NT2/D1 (cell line): ENCODE measurements around the gene RFX3.

Experiments
- DNase-seq: peaks from one replicate; pipeline ENCODE4 v3.0.0-alpha.2; 2011; ENCODE audit warnings: low read depth, low spot score
- H3K27me3 ChIP-seq: 2 replicates; pipeline ENCODE4 v1.6.0; 2011; ENCODE audit warnings: mild to moderate bottlenecking; ENCODE audit not compliant: insufficient read length, insufficient read depth
- H3K36me3 ChIP-seq: 2 replicates; pipeline ENCODE4 v1.6.1; 2011; ENCODE audit warnings: mild to moderate bottlenecking, low read length, mixed read lengths; ENCODE audit not compliant: insufficient read depth, insufficient read length
- H3K4me1 ChIP-seq: 2 replicates; pipeline ENCODE4 v1.5.1; 2011; ENCODE audit not compliant: insufficient read depth, insufficient read length
- H3K4me3 ChIP-seq: 2 replicates; pipeline ENCODE4 v1.5.1; 2011; ENCODE audit warnings: low read depth; ENCODE audit not compliant: insufficient read length
- H3K9ac ChIP-seq: 2 replicates; pipeline ENCODE4 v1.6.0; 2011; ENCODE audit warnings: low read depth; ENCODE audit not compliant: insufficient read length
- H3K9me3 ChIP-seq: 2 replicates; pipeline ENCODE4 v1.5.1; 2011; ENCODE audit warnings: mild to moderate bottlenecking, low read length; ENCODE audit not compliant: insufficient read depth
- SUZ12 ChIP-seq: IDR thresholded peaks from 2 replicates; pipeline ENCODE4 v1.6.1; 2011; ENCODE audit not compliant: insufficient read length, insufficient read depth; ENCODE audit errors: extremely low read depth
- YY1 ChIP-seq: IDR thresholded peaks from 2 replicates; pipeline ENCODE4 v1.6.1; 2011; ENCODE audit not compliant: insufficient read length, insufficient read depth
- ZNF274 ChIP-seq: IDR thresholded peaks from 2 replicates; pipeline ENCODE4 v1.6.1; 2011; ENCODE audit warnings: mild to moderate bottlenecking, low read depth, low read length

The RFX3 gene

GRCh38 chr9:3296536-3296935 lies 229.3 kb downstream of the RFX3 start:
- H3K4me3 ChIP-seq: no peak overlapping the region
- no peak for DNase-seq
- H3K36me3 ChIP-seq: no peaks in the 10 kb centered on the region
- no peaks in the 10 kb centered on the region for H3K27me3 ChIP-seq
- H3K9ac ChIP-seq: no peak overlapping the region
- no peaks in the 10 kb centered on the region for H3K4me1 ChIP-seq
- H3K9me3 ChIP-seq: no peaks in the 10 kb centered on the region
- TF ChIP-seq SUZ12: no peak
- TF ChIP-seq ZNF274: no peak
- TF ChIP-seq YY1: no peak

- TF ChIP-seq SUZ12: no peak
- Histone ChIP-seq H3K4me3 (no peak overlapping the region), H3K9ac (no peak overlapping the region), H3K4me1 (no peaks in the 10 kb centered on the region), H3K36me3 (no peaks in the 10 kb centered on the region), H3K27me3 (no peaks in the 10 kb centered on the region), H3K9me3 (peaks cover 7% of the 10 kb centered on the region; the same call in 1 of the 2 replicates)
- no peak for DNase-seq
These were observed 233.5 kb downstream of the RFX3 start for GRCh38 chr9:3292311-3292710.

GRCh38 chr9:3290231-3290840 lies 235.5 kb downstream of the RFX3 start:
- Histone ChIP-seq H3K36me3 (no peaks in the 10 kb centered on the region), H3K9ac (no peak overlapping the region), H3K9me3 (peaks cover 7% of the 10 kb centered on the region; the same call in 1 of the 2 replicates), H3K27me3 (no peaks in the 10 kb centered on the region), H3K4me1 (no peaks in the 10 kb centered on the region), H3K4me3 (no peak overlapping the region)
- DNase-seq: peak; percentile 11
- TF ChIP-seq YY1: no peak
- no peak for TF ChIP-seq ZNF274
- no peak for TF ChIP-seq SUZ12

GRCh38 chr9:3288686-3289085 lies 237.1 kb downstream of the RFX3 start:
- H3K9ac ChIP-seq: no peak overlapping the region
- no peaks in the 10 kb centered on the region for H3K4me1 ChIP-seq
- no peak for DNase-seq
- H3K27me3 ChIP-seq: no peaks in the 10 kb centered on the region
- TF ChIP-seq ZNF274: no peak
- TF ChIP-seq SUZ12: no peak
- peaks cover 7% of the 10 kb centered on the region; the same call in 1 of the 2 replicates for H3K9me3 ChIP-seq
- no peak overlapping the region for H3K4me3 ChIP-seq
- no peaks in the 10 kb centered on the region for H3K36me3 ChIP-seq

- H3K36me3 ChIP-seq: no peaks in the 10 kb centered on the region
- H3K9ac ChIP-seq: no peak overlapping the region
- peaks cover 7% of the 10 kb centered on the region; the same call in 1 of the 2 replicates for H3K9me3 ChIP-seq
- DNase-seq: no peak
- no peaks in the 10 kb centered on the region for H3K27me3 ChIP-seq
- H3K4me3 ChIP-seq: no peak overlapping the region
- TF ChIP-seq SUZ12: no peak
- no peak for TF ChIP-seq YY1
- TF ChIP-seq ZNF274: no peak
- no peaks in the 10 kb centered on the region for H3K4me1 ChIP-seq
These were observed 240.2 kb downstream of the RFX3 start for GRCh38 chr9:3285365-3286161.

GRCh38 chr9:3282365-3282764 lies 243.4 kb downstream of the RFX3 start:
- no peak for TF ChIP-seq SUZ12
- Histone ChIP-seq H3K36me3 (no peaks in the 10 kb centered on the region), H3K9me3 (peaks cover 1% of the 10 kb centered on the region; the same call in 1 of the 2 replicates), H3K4me3 (no peak overlapping the region), H3K9ac (no peak overlapping the region), H3K4me1 (no peaks in the 10 kb centered on the region), H3K27me3 (no peaks in the 10 kb centered on the region)
- no peak for DNase-seq

- TF ChIP-seq SUZ12 (no peak), ZNF274 (no peak), YY1 (no peak)
- no peaks in the 10 kb centered on the region for H3K9me3 ChIP-seq
- no peak for DNase-seq
- H3K27me3 ChIP-seq: no peaks in the 10 kb centered on the region
- no peak overlapping the region for H3K9ac ChIP-seq
- H3K4me3 ChIP-seq: no peak overlapping the region
- no peaks in the 10 kb centered on the region for H3K36me3 ChIP-seq
- no peaks in the 10 kb centered on the region for H3K4me1 ChIP-seq
These were observed 244.4 kb downstream of the RFX3 start for GRCh38 chr9:3281399-3281798.
